Trophoblast cell (in vitro differentiated cells and primary cell): Measurements from ENCODE around the gene SCN1A.

Experiments used
- DNase-seq, 2 donors: peaks; one replicate each; pipeline ENCODE4 v3.0.0-alpha.2; 2016
- H2AFZ ChIP-seq: 2 replicates; pipeline ENCODE4 v1.6.1; 2013; ENCODE audit warnings: low read length, moderate library complexity, mild to moderate bottlenecking; ENCODE audit not compliant: insufficient read depth, poor library complexity
- H2AK5ac ChIP-seq: 2 replicates; pipeline ENCODE4 v1.6.1; 2013; ENCODE audit warnings: mild to moderate bottlenecking, low read length
- H2BK120ac ChIP-seq: 2 replicates; pipeline ENCODE4 v1.6.1; 2013; ENCODE audit warnings: low read length, mild to moderate bottlenecking, moderate library complexity; ENCODE audit not compliant: insufficient read depth, poor library complexity
- H2BK12ac ChIP-seq: 2 replicates; pipeline ENCODE4 v1.6.1; 2013; ENCODE audit warnings: mild to moderate bottlenecking, low read length, moderate library complexity
- H2BK5ac ChIP-seq: 2 replicates; pipeline ENCODE4 v1.6.1; 2013; ENCODE audit warnings: low read length, low read depth, moderate library complexity, mild to moderate bottlenecking; ENCODE audit not compliant: poor library complexity
- H3K14ac ChIP-seq: 2 replicates; pipeline ENCODE4 v1.6.1; 2013; ENCODE audit warnings: mild to moderate bottlenecking, low read length
- H3K18ac ChIP-seq: 2 replicates; pipeline ENCODE4 v1.6.1; 2013; ENCODE audit warnings: mild to moderate bottlenecking, low read length
- H3K23ac ChIP-seq: 2 replicates; pipeline ENCODE4 v1.6.1; 2013; ENCODE audit warnings: low read length
- H3K27ac ChIP-seq: 2 replicates; pipeline ENCODE4 v1.5.1; 2013; ENCODE audit warnings: low read depth, mild to moderate bottlenecking, inconsistent platforms, low read length, moderate library complexity
- H3K27me3 ChIP-seq: 2 replicates; pipeline ENCODE4 v1.6.1; 2013; ENCODE audit warnings: inconsistent platforms, mild to moderate bottlenecking, low read length, moderate library complexity; ENCODE audit not compliant: insufficient read depth
- H3K36me3 ChIP-seq, 2 experiments: 1 replicate in 1 of 2; 2 replicates in 1 of 2; pipeline ENCODE4 v1.6.1; 2013; ENCODE audit warnings: low read length in 2 of 2, mild to moderate bottlenecking in 2 of 2, moderate library complexity in 1 of 2; ENCODE audit not compliant: insufficient read depth in 2 of 2, control insufficient read depth in 1 of 2
- H3K4ac ChIP-seq: 2 replicates; pipeline ENCODE4 v1.6.1; 2013; ENCODE audit warnings: low read depth, mild to moderate bottlenecking, low read length, moderate library complexity
- H3K4me1 ChIP-seq, 2 experiments: 1 replicate in 1 of 2; 2 replicates in 1 of 2; pipeline ENCODE4 v1.6.1; 2013; ENCODE audit warnings: low read length in 2 of 2, mild to moderate bottlenecking in 2 of 2, moderate library complexity in 1 of 2; ENCODE audit not compliant: insufficient read depth in 2 of 2, control insufficient read depth in 1 of 2
- H3K4me2 ChIP-seq: 2 replicates; pipeline ENCODE4 v1.6.1; 2013; ENCODE audit warnings: inconsistent platforms, mild to moderate bottlenecking, low read length, moderate library complexity
- H3K4me3 ChIP-seq: 2 replicates; pipeline ENCODE4 v1.5.1; 2013; ENCODE audit warnings: mild to moderate bottlenecking, low read depth, low read length, inconsistent platforms
- H3K79me1 ChIP-seq: one replicate; pipeline ENCODE4 v1.6.1; 2013; ENCODE audit warnings: low read length
- H3K79me2 ChIP-seq: 2 replicates; pipeline ENCODE4 v1.6.1; 2013; ENCODE audit warnings: low read length, mild to moderate bottlenecking; ENCODE audit not compliant: control insufficient read depth, insufficient read depth, poor library complexity
- H3K9ac ChIP-seq: 2 replicates; pipeline ENCODE4 v1.6.1; 2013; ENCODE audit warnings: mild to moderate bottlenecking, low read length
- H3K9me3 ChIP-seq: 2 replicates; pipeline ENCODE4 v1.6.1; 2013; ENCODE audit warnings: low read depth, mild to moderate bottlenecking, control low read depth, inconsistent platforms, low read length; ENCODE audit not compliant: insufficient read depth
- H4K12ac ChIP-seq: 2 replicates; pipeline ENCODE4 v1.6.1; 2013; ENCODE audit warnings: low read depth, mild to moderate bottlenecking, low read length, moderate library complexity
- H4K8ac ChIP-seq: 2 replicates; pipeline ENCODE4 v1.6.1; 2013; ENCODE audit warnings: low read depth, mild to moderate bottlenecking, low read length, moderate library complexity
- H4K91ac ChIP-seq: one replicate; pipeline ENCODE4 v1.6.1; 2013; ENCODE audit warnings: low read depth, mild to moderate bottlenecking, low read length, moderate library complexity
- WGBS: extraction: QIAGEN DNeasy Blood & Tissue Kit; methylation state at CpG from one replicate; pipeline ENCODE4 v1.1.7; 2013; ENCODE audit warnings: missing lambda C conversion rate; ENCODE audit not compliant: insufficient read length, insufficient coverage; ENCODE audit errors: extremely low coverage; 5-methylcytosine and 5-hydroxymethylcytosine counted together

Gene SCN1A

DNA sequence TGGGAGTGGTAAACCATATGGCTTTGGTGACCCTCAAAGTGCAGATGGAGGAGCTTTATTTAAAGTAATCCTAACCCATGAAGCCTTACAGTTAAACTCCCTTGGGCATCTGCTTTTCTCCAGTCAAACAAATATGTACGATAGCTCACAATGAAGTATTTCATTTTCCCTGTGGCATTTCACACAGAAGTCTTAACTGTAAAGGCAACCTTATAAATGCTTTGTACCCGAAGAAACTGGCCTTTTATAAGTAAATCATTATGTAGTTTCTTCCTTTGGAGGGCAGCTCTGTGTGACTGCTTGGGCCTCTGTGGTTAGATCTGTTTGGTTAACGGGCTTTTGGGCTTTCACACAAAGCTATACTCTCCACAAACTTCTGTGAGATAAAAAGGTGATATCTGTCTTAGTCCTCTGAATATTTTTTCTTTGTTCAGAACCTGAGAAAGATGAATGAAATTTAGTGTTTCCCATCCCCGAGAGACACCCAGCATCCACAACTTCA lies 46.6 kb downstream of the SCN1A start:
- Histone ChIP-seq H3K23ac (no peak overlapping the region), H2BK12ac (no peak overlapping the region), H3K79me1 (no peaks in the 10 kb centered on the region), H2BK5ac (no peak overlapping the region), H3K9me3 (no peaks in the 10 kb centered on the region), H3K4ac (no peak overlapping the region), H3K9ac (no peak overlapping the region), H2BK120ac (no peak overlapping the region), H3K27ac (no peak overlapping the region), H4K12ac (no peak overlapping the region), H4K8ac (no peak overlapping the region), H2AFZ (no peak overlapping the region), H3K27me3 (no peaks in the 10 kb centered on the region), H2AK5ac (no peak overlapping the region), H3K4me3 (no peak overlapping the region), H3K18ac (no peak overlapping the region), H3K36me3 (no peaks in the 10 kb centered on the region), H3K14ac (no peak overlapping the region), H3K79me2 (no peaks in the 10 kb centered on the region), H4K91ac (no peak overlapping the region), H3K4me2 (no peak overlapping the region), H3K4me1 (no peaks in the 10 kb centered on the region)
- whole genome bisulfite sequencing: no CpG with 5 or more reads among the region's 4 CpGs
- DNase-seq: no peak

DNA sequence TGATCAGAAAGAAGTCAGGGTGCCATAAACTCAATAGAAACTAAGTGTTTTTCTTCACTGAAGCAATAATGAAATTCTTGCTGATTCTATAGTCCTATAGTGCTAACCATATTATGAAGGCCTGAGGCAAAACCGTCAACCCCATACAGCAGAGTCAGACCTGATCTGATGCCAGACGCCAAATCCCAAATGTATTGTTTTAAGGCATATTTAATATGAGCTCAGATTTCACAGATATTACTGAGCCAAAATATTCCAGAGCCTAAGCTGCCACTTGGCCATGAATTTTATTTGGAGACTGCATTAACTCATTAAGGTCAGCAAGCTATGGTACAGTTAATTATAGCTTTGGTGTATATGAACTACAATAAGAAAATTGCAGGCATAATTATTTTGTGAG lies 53.4 kb downstream of the SCN1A start:
- no peaks in the 10 kb centered on the region for H3K27me3 ChIP-seq
- no peaks in the 10 kb centered on the region for H3K79me1 ChIP-seq
- DNase-seq: no peak
- H2BK120ac ChIP-seq: no peak overlapping the region
- no peaks in the 10 kb centered on the region for H3K79me2 ChIP-seq
- no peak overlapping the region for H3K4me2 ChIP-seq
- no peak overlapping the region for H2BK12ac ChIP-seq
- H4K12ac ChIP-seq: no peak overlapping the region
- no peak overlapping the region for H3K4me3 ChIP-seq
- no peak overlapping the region for H3K27ac ChIP-seq
- H2AK5ac ChIP-seq: no peak overlapping the region
- H3K9me3 ChIP-seq: no peaks in the 10 kb centered on the region
- H4K8ac ChIP-seq: no peak overlapping the region
- H3K4ac ChIP-seq: no peak overlapping the region
- WGBS: no CpG with 5 or more reads among the region's 2 CpGs
- no peak overlapping the region for H3K23ac ChIP-seq
- H3K36me3 ChIP-seq: no peaks in the 10 kb centered on the region
- no peaks in the 10 kb centered on the region for H3K4me1 ChIP-seq
- no peak overlapping the region for H2AFZ ChIP-seq
- H2BK5ac ChIP-seq: no peak overlapping the region
- H3K14ac ChIP-seq: no peak overlapping the region
- no peak overlapping the region for H3K18ac ChIP-seq
- H4K91ac ChIP-seq: no peak overlapping the region
- H3K9ac ChIP-seq: no peak overlapping the region

GRCh38 chr2:166074011-166074410 lies 53.8 kb downstream of the SCN1A start:
- Histone ChIP-seq H3K36me3 (no peaks in the 10 kb centered on the region), H3K4me1 (no peaks in the 10 kb centered on the region), H2BK12ac (no peak overlapping the region), H3K14ac (no peak overlapping the region), H3K23ac (no peak overlapping the region), H3K79me1 (no peaks in the 10 kb centered on the region), H4K12ac (no peak overlapping the region), H2AFZ (no peak overlapping the region), H3K9ac (no peak overlapping the region), H2BK5ac (no peak overlapping the region), H3K18ac (no peak overlapping the region), H2AK5ac (no peak overlapping the region), H2BK120ac (no peak overlapping the region), H4K91ac (no peak overlapping the region), H3K4ac (no peak overlapping the region), H3K27ac (no peak overlapping the region), H3K79me2 (no peaks in the 10 kb centered on the region), H3K9me3 (no peaks in the 10 kb centered on the region), H4K8ac (no peak overlapping the region), H3K4me3 (no peak overlapping the region), H3K4me2 (no peak overlapping the region), H3K27me3 (no peaks in the 10 kb centered on the region)
- WGBS: no CpG with 5 or more reads among the region's 2 CpGs
- DNase-seq: no peak

- Histone ChIP-seq H4K8ac (no peak overlapping the region), H2AFZ (no peak overlapping the region), H3K18ac (no peak overlapping the region), H3K79me1 (no peaks in the 10 kb centered on the region), H2AK5ac (no peak overlapping the region), H3K27me3 (no peaks in the 10 kb centered on the region), H3K14ac (no peak overlapping the region), H3K4ac (no peak overlapping the region), H3K27ac (no peak overlapping the region), H3K23ac (no peak overlapping the region), H4K12ac (no peak overlapping the region), H2BK120ac (no peak overlapping the region), H3K9me3 (no peaks in the 10 kb centered on the region), H2BK12ac (no peak overlapping the region), H3K4me2 (no peak overlapping the region), H3K79me2 (no peaks in the 10 kb centered on the region), H3K4me3 (no peak overlapping the region), H2BK5ac (no peak overlapping the region), H3K36me3 (no peaks in the 10 kb centered on the region), H3K9ac (no peak overlapping the region), H3K4me1 (no peaks in the 10 kb centered on the region), H4K91ac (no peak overlapping the region)
- no CpG with 5 or more reads among the region's 3 CpGs for WGBS
- DNase-seq: peak in 1 of 2 donors; percentile 56
Observed at GRCh38 chr2:166070231-166070630, 57.6 kb downstream of the SCN1A start.
